ENCODE results near the gene FAIM. TPM values are rescaled to one million over a fixed set of nuclear protein-coding genes. Genes with fewer than 3 reads are reported as not detected.
A peak's percentile ranks its signal among the peaks of the same experiment; 100 is the strongest.
"Not testable (repeated sequence)": the region's sequence is repeated elsewhere in the genome, so short reads cannot be mapped to it uniquely, and the experiment has no call there.

The FAIM gene
- total RNA-seq (1 to 10 TPM; 2.9 to 4.8 (median 3.0) TPM), total RNA-seq (1.4 to 14.5 (median 3.0) reads per million in 29 experiments)
- 5.0 TPM for total RNA-seq (2013)

DNA sequence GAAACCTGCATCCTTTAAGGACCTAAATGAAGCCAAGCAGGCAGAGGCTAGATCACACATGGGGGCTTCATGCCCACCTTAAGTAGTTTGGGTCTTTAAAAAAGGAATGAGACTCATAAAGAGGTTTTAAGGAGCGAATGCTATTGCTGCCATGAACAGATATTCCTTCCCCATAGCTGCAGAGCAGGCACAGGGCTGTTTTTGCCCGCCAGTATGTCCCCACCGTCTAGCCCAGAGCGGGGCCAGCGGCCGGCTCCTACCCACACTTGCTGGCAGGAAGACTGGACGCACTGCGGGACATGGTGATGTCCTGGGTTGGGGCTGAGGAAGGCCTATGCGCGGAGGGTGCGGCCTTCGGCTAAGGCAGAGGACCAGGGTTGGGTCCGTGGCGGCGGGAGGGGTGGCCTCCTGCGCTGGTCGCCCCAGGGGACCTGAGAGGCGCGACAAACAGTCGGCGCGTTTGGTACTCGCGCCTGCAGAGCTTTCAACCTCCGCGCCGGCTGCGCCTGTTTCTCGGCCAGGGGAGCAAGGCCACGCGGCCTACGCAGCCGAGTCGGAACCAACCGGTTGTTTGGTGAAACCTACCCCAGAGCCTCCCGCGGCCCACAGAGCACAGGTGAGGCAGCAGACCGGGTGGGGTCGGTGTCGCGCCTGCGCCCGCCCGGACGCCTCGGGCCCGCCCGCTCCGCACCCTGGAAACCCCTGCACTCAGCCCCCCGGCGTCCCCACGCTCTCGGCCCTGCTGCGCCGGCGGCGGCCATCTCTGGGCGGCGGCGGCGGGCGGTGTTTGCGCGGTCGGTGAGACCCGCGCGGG is at the start of gene FAIM:
Gene FAIM (plus strand): TSS at position 450 of the 814 bp plus-strand sequence. CDS start 10,956 bp downstream, outside the sequence.
- POLR2A ChIA-PET, result interaction anchor here in 1 of 2 donors (0.7 kb wide), 1 partner anchor 19 kb away, joined by 9 read pairs; no protein-coding TSS in a partner anchor
- peak; percentile 75 to 80 (median 78) for ATAC-seq (replicated peaks in 1 of 4)

DNA sequence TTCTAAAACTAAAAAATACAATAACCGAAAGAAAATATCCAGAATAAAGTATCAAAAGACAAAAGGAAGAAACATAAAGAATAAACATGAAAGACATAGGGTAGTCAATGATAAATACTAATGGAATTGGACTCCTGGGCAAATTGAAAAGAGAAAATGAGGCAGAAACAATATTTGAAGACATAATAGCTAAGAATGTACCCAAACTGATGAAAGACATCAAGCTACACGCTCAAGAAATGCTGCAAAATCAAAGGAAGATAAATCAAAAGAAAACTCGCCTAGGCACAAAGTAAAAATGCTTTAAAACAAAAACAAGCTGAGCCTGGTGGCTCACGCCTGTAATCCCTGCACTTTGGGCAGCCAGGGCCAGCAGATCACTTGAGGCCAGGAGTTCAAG is 49.4 kb upstream of the FAIM start:
- peaks cover 3 to 5% of the 10 kb centered on the region in 2 donors for H3K36me3 ChIP-seq (ENCODE audit: control insufficient read depth in 2 of 2, extremely low read depth in 1 of 2, insufficient read depth in 1 of 2, low read length in 1 of 2)
- Mint-ChIP-seq H3K27ac (no peak overlapping the region), H3K4me3 (no peak overlapping the region), H3K36me3 (peaks cover 79% of the 10 kb centered on the region), H3K9me3 (peaks cover 8 to 38% (median 34%) of the 10 kb centered on the region in 3 donors), H3K27me3 (no peaks in the 10 kb centered on the region), H3K4me1 (peaks cover 4 to 10% (median 6%) of the 10 kb centered on the region in 3 donors)
- H3K9me3 ChIP-seq, result no peaks in the 10 kb centered on the region
- 100% methylated on average over 3 of the region's 4 CpGs for WGBS (ENCODE audit: insufficient coverage)
- H3K4me1 ChIP-seq (ENCODE audit: control insufficient read depth in 1 of 2, extremely low read depth in 1 of 2, insufficient read depth in 2 of 2, low read length in 2 of 2), result no peaks in the 10 kb centered on the region
- no peak overlapping the region for H3K27ac ChIP-seq (ENCODE audit: low read length)
- CTCF ChIA-PET, result no interaction called here
- no peak overlapping the region for H3K4me3 ChIP-seq (ENCODE audit: control insufficient read depth in 1 of 2, extremely low read depth in 1 of 2, low read length in 1 of 2)
- DNase-seq (no peak), ATAC-seq (replicated peaks in 1 of 4) (no peak)
- H3K27me3 ChIP-seq (replicated peaks in 1 of 2; ENCODE audit: control insufficient read depth in 2 of 2, extremely low read depth in 1 of 2, insufficient read depth in 2 of 2, low read length in 1 of 2), result no peaks in the 10 kb centered on the region
- POLR2A ChIA-PET, result no interaction called here

More for the DNA sequence above, at the start of gene FAIM:
- Histone ChIP-seq H3K4me3 (ENCODE audit: control insufficient read depth in 1 of 2, extremely low read depth in 1 of 2, low read length in 1 of 2) (peak within 1 kb of the TSS; percentile 61 to 67), H3K4me1 (ENCODE audit: control insufficient read depth in 1 of 2, extremely low read depth in 1 of 2, insufficient read depth in 2 of 2, low read length in 2 of 2) (peaks cover 0 to 20% of the 10 kb centered on the region in 2 experiments), H3K27ac (ENCODE audit: low read length) (peak within 1 kb of the TSS; percentile 80), H3K9me3 (no peaks in the 10 kb centered on the region), H3K27me3 (replicated peaks in 1 of 2; ENCODE audit: control insufficient read depth in 2 of 2, extremely low read depth in 1 of 2, insufficient read depth in 2 of 2, low read length in 1 of 2) (no peaks in the 10 kb centered on the region), H3K36me3 (ENCODE audit: control insufficient read depth in 2 of 2, extremely low read depth in 1 of 2, insufficient read depth in 1 of 2, low read length in 1 of 2) (no peaks in the 10 kb centered on the region)
- peak in 34 of 35 experiments; percentile 40 to 75 (median 58) for DNase-seq
- peaks cover 12 to 20% (median 16%) of the 10 kb centered on the region in 3 donors for H3K4me1 Mint-ChIP-seq
- 5% methylated on average over 65 of the region's 68 CpGs for WGBS (ENCODE audit: insufficient coverage)
- H3K27ac Mint-ChIP-seq, result peak within 1 kb of the TSS; percentile 93 to 98
- peaks cover 0 to 3% of the 10 kb centered on the region in 2 donors for H3K27me3 Mint-ChIP-seq
- peak within 1 kb of the TSS; percentile 79 to 85 (median 82) for H3K4me3 Mint-ChIP-seq
- H3K36me3 Mint-ChIP-seq, result peaks cover 8% of the 10 kb centered on the region
- no peaks in the 10 kb centered on the region for H3K9me3 Mint-ChIP-seq
- CTCF ChIA-PET, result interaction anchor here (0.6 to 5.0 kb wide), 5 partner anchors 13 to 307 kb away, joined by 3 to 19 read pairs (median 8); partner anchors contain the start of gene CEP70 (in 1 of the 2)

DNA sequence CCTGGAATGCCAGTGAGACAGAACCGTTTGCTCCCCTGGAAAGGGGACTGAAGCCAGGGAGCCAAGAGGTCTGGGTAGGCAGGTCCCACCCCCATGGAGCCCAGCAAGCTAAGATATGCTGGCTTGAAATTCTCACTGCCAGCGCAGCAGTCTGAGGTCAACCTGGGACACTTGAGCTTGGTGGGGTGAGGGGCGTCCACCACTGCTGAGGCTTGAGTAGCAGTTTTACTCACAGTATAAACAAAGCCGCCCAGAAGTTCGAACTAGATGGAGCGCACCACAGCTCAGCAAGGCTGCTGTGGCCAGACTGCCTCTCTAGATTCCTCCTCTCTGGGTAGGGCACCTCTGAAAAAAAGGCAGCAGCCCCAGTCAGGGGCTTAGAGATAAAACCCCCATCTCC is 48.1 kb upstream of the FAIM start:
- WGBS (ENCODE audit: insufficient coverage), result 100% methylated on average over 1 of the region's 6 CpGs
- Histone ChIP-seq H3K27ac (ENCODE audit: low read length) (no peak overlapping the region), H3K4me1 (ENCODE audit: control insufficient read depth in 1 of 2, extremely low read depth in 1 of 2, insufficient read depth in 2 of 2, low read length in 2 of 2) (no peaks in the 10 kb centered on the region), H3K9me3 (no peaks in the 10 kb centered on the region), H3K4me3 (ENCODE audit: control insufficient read depth in 1 of 2, extremely low read depth in 1 of 2, low read length in 1 of 2) (no peak overlapping the region), H3K27me3 (replicated peaks in 1 of 2; ENCODE audit: control insufficient read depth in 2 of 2, extremely low read depth in 1 of 2, insufficient read depth in 2 of 2, low read length in 1 of 2) (no peaks in the 10 kb centered on the region), H3K36me3 (ENCODE audit: control insufficient read depth in 2 of 2, extremely low read depth in 1 of 2, insufficient read depth in 1 of 2, low read length in 1 of 2) (peaks cover 3 to 8% of the 10 kb centered on the region in 2 donors)
- POLR2A ChIA-PET, result interaction anchor here in 1 of 2 donors (0.6 kb wide), 1 partner anchor 33 kb away, joined by 5 read pairs; no protein-coding TSS in a partner anchor
- peaks cover 6 to 10% (median 6%) of the 10 kb centered on the region in 3 donors for H3K4me1 Mint-ChIP-seq
- H3K27ac Mint-ChIP-seq, result no peak overlapping the region
- H3K4me3 Mint-ChIP-seq, result no peak overlapping the region
- CTCF ChIA-PET, result interaction anchor here (0.6 to 1.2 kb wide), 2 partner anchors 35 to 355 kb away, joined by 3 read pairs; no protein-coding TSS in a partner anchor
- no peak for DNase-seq
- peaks cover 8 to 34% (median 30%) of the 10 kb centered on the region in 3 donors for H3K9me3 Mint-ChIP-seq
- H3K36me3 Mint-ChIP-seq, result peaks cover 82% of the 10 kb centered on the region
- ATAC-seq (replicated peaks in 1 of 4), result no peak
- H3K27me3 Mint-ChIP-seq, result no peaks in the 10 kb centered on the region

GRCh38 chr3:138562902-138563301 is 45.7 kb upstream of the FAIM start:
- H3K27me3 ChIP-seq (replicated peaks in 1 of 2; ENCODE audit: control insufficient read depth in 2 of 2, extremely low read depth in 1 of 2, insufficient read depth in 2 of 2, low read length in 1 of 2); H3K4me1 Mint-ChIP-seq; H3K9me3 ChIP-seq; ATAC-seq (replicated peaks in 1 of 4); CTCF ChIA-PET; H3K4me3 ChIP-seq (ENCODE audit: control insufficient read depth in 1 of 2, extremely low read depth in 1 of 2, low read length in 1 of 2); H3K27ac Mint-ChIP-seq; H3K27ac ChIP-seq (ENCODE audit: low read length); POLR2A ChIA-PET; H3K4me1 ChIP-seq (ENCODE audit: control insufficient read depth in 1 of 2, extremely low read depth in 1 of 2, insufficient read depth in 2 of 2, low read length in 2 of 2); DNase-seq; H3K36me3 ChIP-seq (ENCODE audit: control insufficient read depth in 2 of 2, extremely low read depth in 1 of 2, insufficient read depth in 1 of 2, low read length in 1 of 2); H3K4me3 Mint-ChIP-seq; H3K27me3 Mint-ChIP-seq: not testable (repeated sequence)
- no CpG with 5 or more reads among the region's 1 CpG for WGBS (ENCODE audit: insufficient coverage)
- Mint-ChIP-seq H3K36me3 (peaks cover 78% of the 10 kb centered on the region), H3K9me3 (peaks cover 8 to 24% (median 19%) of the 10 kb centered on the region in 3 donors)

GRCh38 chr3:138566293-138566692 is 42.3 kb upstream of the FAIM start:
- H3K4me3 Mint-ChIP-seq; H3K4me1 ChIP-seq (ENCODE audit: control insufficient read depth in 1 of 2, extremely low read depth in 1 of 2, insufficient read depth in 2 of 2, low read length in 2 of 2); CTCF ChIA-PET; H3K27me3 Mint-ChIP-seq; H3K27ac Mint-ChIP-seq; H3K27ac ChIP-seq (ENCODE audit: low read length); H3K27me3 ChIP-seq (replicated peaks in 1 of 2; ENCODE audit: control insufficient read depth in 2 of 2, extremely low read depth in 1 of 2, insufficient read depth in 2 of 2, low read length in 1 of 2); H3K9me3 ChIP-seq; H3K4me3 ChIP-seq (ENCODE audit: control insufficient read depth in 1 of 2, extremely low read depth in 1 of 2, low read length in 1 of 2); DNase-seq; H3K4me1 Mint-ChIP-seq; ATAC-seq (replicated peaks in 1 of 4); H3K9me3 Mint-ChIP-seq; H3K36me3 ChIP-seq (ENCODE audit: control insufficient read depth in 2 of 2, extremely low read depth in 1 of 2, insufficient read depth in 1 of 2, low read length in 1 of 2); POLR2A ChIA-PET: not testable (repeated sequence)
- WGBS (ENCODE audit: insufficient coverage), result 83% methylated on average over 1 of the region's 2 CpGs
- H3K36me3 Mint-ChIP-seq, result peaks cover 67% of the 10 kb centered on the region

DNA sequence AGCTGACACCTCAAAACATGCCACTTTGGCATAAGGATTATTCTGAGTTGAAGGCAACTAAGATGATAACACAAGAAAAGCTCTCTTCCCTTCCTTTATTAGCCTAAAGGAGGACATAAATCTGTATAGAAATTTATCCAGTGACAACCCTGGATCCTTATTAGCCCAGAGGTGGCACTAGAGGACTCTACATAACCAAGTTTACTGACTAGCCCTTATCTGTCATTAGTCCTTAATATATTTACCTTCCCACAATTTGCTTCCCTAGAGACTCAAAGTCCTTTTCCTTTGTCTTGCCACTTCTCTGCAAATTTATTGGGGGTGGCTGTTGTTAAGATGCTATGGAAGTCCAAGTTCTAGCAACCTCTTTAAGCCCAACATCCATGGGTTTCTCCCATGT is 41.2 kb upstream of the FAIM start:
- Mint-ChIP-seq H3K27ac (no peak overlapping the region), H3K36me3 (peaks cover 66% of the 10 kb centered on the region), H3K4me1 (peaks cover 12 to 16% (median 13%) of the 10 kb centered on the region in 3 donors), H3K9me3 (peaks cover 2 to 5% (median 4%) of the 10 kb centered on the region in 3 donors), H3K4me3 (no peak overlapping the region), H3K27me3 (no peaks in the 10 kb centered on the region)
- no peaks in the 10 kb centered on the region for H3K27me3 ChIP-seq (replicated peaks in 1 of 2; ENCODE audit: control insufficient read depth in 2 of 2, extremely low read depth in 1 of 2, insufficient read depth in 2 of 2, low read length in 1 of 2)
- H3K27ac ChIP-seq (ENCODE audit: low read length), result no peak overlapping the region
- ChIA-PET CTCF (no interaction called here), POLR2A (no interaction called here)
- no peaks in the 10 kb centered on the region for H3K9me3 ChIP-seq
- no peak for ATAC-seq (replicated peaks in 1 of 4)
- H3K36me3 ChIP-seq (ENCODE audit: control insufficient read depth in 2 of 2, extremely low read depth in 1 of 2, insufficient read depth in 1 of 2, low read length in 1 of 2), result peaks cover 0 to 3% of the 10 kb centered on the region in 2 donors
- DNase-seq, result no peak
- no peaks in the 10 kb centered on the region for H3K4me1 ChIP-seq (ENCODE audit: control insufficient read depth in 1 of 2, extremely low read depth in 1 of 2, insufficient read depth in 2 of 2, low read length in 2 of 2)
- no peak overlapping the region for H3K4me3 ChIP-seq (ENCODE audit: control insufficient read depth in 1 of 2, extremely low read depth in 1 of 2, low read length in 1 of 2)

Measured in T-cell (primary cell).